HepG2 (cell line): ENCODE results near the gene ELL. TPM values are rescaled to one million over a fixed set of nuclear protein-coding genes. Genes with fewer than 3 reads are reported as not detected.

Experiments
- ATAC-seq: fragments of 200-7000 bp; cut with Tn5 transposase; 3 replicates; pipeline ENCODE4 v1.9.1; 2020; ENCODE audit warnings: mild to moderate bottlenecking, moderate library complexity
- BruUV-seq: library from RNA; stranded (reverse); fragments of 400-500 nt; replicated peaks from 2 replicates; lab custom pipeline; 2021; lab: Mats Ljungman, UMichigan
- CTCF ChIA-PET: fragments of 300-600 bp; formaldehyde crosslinking; extraction: SDS; loops from one replicate; lab custom pipeline; 2021; ENCODE audit warnings: low total read pairs, inconsistent platforms, low intra/inter-chr PET ratio; lab: Yijun Ruan, JAX
- POLR2A ChIA-PET: fragments of 350-600 bp; sonication (Branson Sonifier 250); formaldehyde crosslinking; loops from one replicate; lab custom pipeline; 2020; ENCODE audit warnings: antibody characterized with exemption, inconsistent platforms; lab: Yijun Ruan, JAX
- DNase-seq: peaks from one replicate; pipeline ENCODE4 v3.0.0-alpha.2; 2015; ENCODE audit warnings: low spot score
- FAIRE-seq: peaks from 3 replicates; lab custom pipeline; 2011; peaks lifted over from hg19 to GRCh38; lab: Jason Lieb, UNC
- H2AFZ ChIP-seq: one replicate; pipeline ENCODE4 v1.6.1; 2011; ENCODE audit warnings: low read length, inconsistent platforms
- H3K27ac ChIP-seq: fragments of 300-600 bp; 3 replicates; pipeline ENCODE4 v1.8.0; 2011; ENCODE audit warnings: mixed run types, mild to moderate bottlenecking, mixed read lengths, low read length, inconsistent platforms; ENCODE audit not compliant: insufficient read depth; ENCODE audit errors: extremely low read length
- H3K27me3 ChIP-seq, 2 experiments: fragments of 200-600 bp in 1 of 2; 2 replicates in 1 of 2; 3 replicates in 1 of 2; pipeline versions ENCODE4 v1.6.0 to v1.8.0; 2011; ENCODE audit warnings: low read length in 2 of 2, mild to moderate bottlenecking in 2 of 2, moderate library complexity in 2 of 2, inconsistent platforms in 1 of 2; ENCODE audit not compliant: insufficient read depth in 2 of 2, control insufficient read depth in 1 of 2
- H3K36me3 ChIP-seq, 2 experiments: fragments of 200-600 bp in 1 of 2; replicated peaks in 1 of 2; 2 replicates in 1 of 2; 3 replicates in 1 of 2; pipeline versions ENCODE4 v1.5.1 to v1.8.0; 2011; ENCODE audit warnings: low read length in 2 of 2, inconsistent platforms in 1 of 2; ENCODE audit not compliant: insufficient read depth in 2 of 2, control insufficient read depth in 1 of 2
- H3K4me1 ChIP-seq: 2 replicates; pipeline ENCODE4 v1.5.1; 2012; ENCODE audit warnings: low read length, inconsistent platforms; ENCODE audit not compliant: insufficient read depth
- H3K4me2 ChIP-seq: 2 replicates; pipeline ENCODE4 v1.6.0; 2011; ENCODE audit warnings: low read depth, low read length, inconsistent platforms
- H3K4me3 ChIP-seq, 3 experiments: fragments of 200-600 bp in 1 of 3; sonication (generic), shearing (Covaris generic) in 1 of 3; replicated peaks in 1 of 3; 2 replicates each; pipeline ENCODE4 v1.5.1; 2011 to 2016; ENCODE audit warnings: low read length in 3 of 3, inconsistent platforms in 2 of 3, low read depth in 2 of 3, mild to moderate bottlenecking in 2 of 3, control low read depth in 1 of 3, mixed read lengths in 1 of 3; ENCODE audit not compliant: insufficient read depth in 1 of 3
- H3K79me2 ChIP-seq: one replicate; pipeline ENCODE4 v1.6.1; 2011; ENCODE audit warnings: low read length, inconsistent platforms; ENCODE audit not compliant: insufficient read depth
- H3K9ac ChIP-seq: 2 replicates; pipeline ENCODE4 v1.6.0; 2011; ENCODE audit warnings: mild to moderate bottlenecking, low read depth, low read length, inconsistent platforms; ENCODE audit not compliant: insufficient read depth
- H3K9me3 ChIP-seq: 2 replicates; pipeline ENCODE4 v1.5.1; 2012; ENCODE audit warnings: mild to moderate bottlenecking, low read length
- H4K20me1 ChIP-seq: 2 replicates; pipeline ENCODE4 v1.6.0; 2011; ENCODE audit warnings: inconsistent platforms, mild to moderate bottlenecking, low read length, moderate library complexity; ENCODE audit not compliant: insufficient read depth
- ARNT2 ChIP-seq: sonication (generic); formaldehyde crosslinking; IDR thresholded peaks from 2 replicates; pipeline ENCODE4 v1.8.0; 2022; ENCODE audit warnings: mild to moderate bottlenecking, low read depth, missing genetic modification reagents, moderate library complexity
- ATF6 ChIP-seq: sonication (generic); formaldehyde crosslinking; conservative IDR thresholded peaks from 2 replicates; pipeline ENCODE4 v1.4.0; 2020; ENCODE audit warnings: missing genetic modification reagents
- HNRNPUL1 ChIP-seq: fragments of 200-400 bp; formaldehyde crosslinking; IDR thresholded peaks from 2 replicates; pipeline ENCODE4 v1.6.1; 2017; ENCODE audit warnings: low read depth, mild to moderate bottlenecking, low read length, moderate library complexity
- IKZF5 ChIP-seq: IDR thresholded peaks from 2 replicates; pipeline ENCODE4 v1.6.1; 2018; ENCODE audit warnings: missing genetic modification reagents, mild to moderate bottlenecking, missing compliant biosample characterization
- KDM3A ChIP-seq: IDR thresholded peaks from 2 replicates; pipeline ENCODE4 v1.6.1; 2018; ENCODE audit warnings: low read depth, missing compliant biosample characterization
- SP5 ChIP-seq: IDR thresholded peaks from 2 replicates; pipeline ENCODE4 v1.6.1; 2016; ENCODE audit warnings: low read depth, borderline replicate concordance
- ZFP1 ChIP-seq: IDR thresholded peaks from 2 replicates; pipeline ENCODE4 v1.6.1; 2016
- ZNF232 ChIP-seq: sonication (generic); formaldehyde crosslinking; IDR thresholded peaks from 2 replicates; pipeline ENCODE4 v1.4.0; 2020; ENCODE audit warnings: missing genetic modification reagents, borderline replicate concordance
- ZNF333 ChIP-seq: sonication (generic); formaldehyde crosslinking; IDR thresholded peaks from 2 replicates; pipeline ENCODE4 v1.4.0; 2020; ENCODE audit warnings: mild to moderate bottlenecking, missing genetic modification reagents, borderline replicate concordance
- ZNF468 ChIP-seq: sonication (generic); formaldehyde crosslinking; IDR thresholded peaks from 2 replicates; pipeline ENCODE4 v1.8.0; 2022; ENCODE audit warnings: mild to moderate bottlenecking, moderate library complexity, missing genetic modification reagents
- ZNF547 ChIP-seq: sonication (generic); formaldehyde crosslinking; IDR thresholded peaks from 2 replicates; pipeline ENCODE4 v1.5.1; 2020; ENCODE audit warnings: mild to moderate bottlenecking, missing genetic modification reagents
- ZNF589 ChIP-seq: sonication (generic); formaldehyde crosslinking; conservative IDR thresholded peaks from 2 replicates; pipeline ENCODE4 v1.8.0; 2022; ENCODE audit warnings: mild to moderate bottlenecking, moderate library complexity, missing genetic modification reagents
- WGBS: methylation state at CpG from one replicate; pipeline ENCODE4 v1.1.6; 2017; ENCODE audit warnings: low lambda C conversion rate; 5-methylcytosine and 5-hydroxymethylcytosine counted together
- in situ Hi-C: cut with HindIII; loops from 2 replicates; pipeline ENCODE4 v1.10.0; 2017; ENCODE audit warnings: low pct_unique_long_range_greater_than_20kb; ENCODE audit not compliant: extremely low pct_ligation_motif_present
- intact Hi-C: fragments of 100-400 bp; cut with micrococcal nuclease; formaldehyde crosslinking; loops from one replicate; pipeline ENCODE4 v1.10.0; 2022; ENCODE audit not compliant: unreplicated experiment
- polyA plus RNA-seq, 8 experiments: library from polyadenylated mRNA; depleted of rRNA in 3 of 8; stranded (reverse) in 7 of 8; unstranded in 1 of 8; fragments of >200 nt; fragmentation: Illumina TruSeq in 4 of 8; extraction: Trizol in 4 of 8; gene quantifications; 2 replicates each; pipeline versions ENCODE4 v1.2.1 to v1.2.3, GENCODE V29; 2011 to 2016; ENCODE audit warnings: low read depth in 4 of 8, missing spikeins in 1 of 8, mixed read lengths in 1 of 8; ENCODE audit not compliant: insufficient read depth in 1 of 8
- total RNA-seq, 5 experiments: library from RNA; depleted of rRNA; stranded (reverse); fragments of >200 nt; fragmentation: Illumina TruSeq; extraction: Trizol; gene quantifications; 2 replicates each; pipeline ENCODE4 v1.2.3, GENCODE V29; 2016; ENCODE audit warnings: low read depth in 1 of 5
- TF ChIP-seq, protein P1 (sequence below): sonication (generic); formaldehyde crosslinking; IDR thresholded peaks from 2 replicates; pipeline ENCODE4 v1.5.1; 2020; ENCODE audit warnings: missing genetic modification reagents, mild to moderate bottlenecking, borderline replicate concordance

Gene ELL
- total and polyA plus RNA-seq, 2 of the 13 experiments (the other 11 are each of a cell fraction or from before 2014, with no cell fraction given) = 3.7 to 5.4 TPM

GRCh38 chr19:18488838-18489626, 32.8 kb downstream of the ELL start (continued):
- 0 out of 2 replicates have a peak, but pooled peaks have one; percentile 30 for TF ChIP-seq ZNF333 (CRISPR knock-in tag)

GRCh38 chr19:18488403-18488723, 33.5 kb downstream of the ELL start:
- peaks cover 83% of the 10 kb centered on the region for H3K79me2 ChIP-seq
- DNase-seq = no peak
- no peak overlapping the region for H2AFZ ChIP-seq
- H3K27me3 ChIP-seq = no peaks in the 10 kb centered on the region
- H3K36me3 ChIP-seq = peaks cover 0 to 1% of the 10 kb centered on the region in 2 experiments; a peak in 3 of 5 replicates
- CTCF ChIA-PET = interaction anchor here (0.6 to 1.6 kb wide), 2 partner anchors 19 to 31 kb away, joined by 3 read pairs; no protein-coding TSS in a partner anchor
- TF ChIP-seq ATF6 (CRISPR knock-in tag) (no peak), KDM3A (CRISPR knock-in tag) (no peak), ZNF589 (no peak), ZNF468 (CRISPR knock-in tag) (no peak), SP5 (no peak), ZFP1 (no peak), HNRNPUL1 (no peak), ZNF547 (no peak), IKZF5 (no peak), ARNT2 (CRISPR knock-in tag) (no peak), ZNF232 (CRISPR knock-in tag) (no peak)
- TF ChIP-seq, protein P1, sequence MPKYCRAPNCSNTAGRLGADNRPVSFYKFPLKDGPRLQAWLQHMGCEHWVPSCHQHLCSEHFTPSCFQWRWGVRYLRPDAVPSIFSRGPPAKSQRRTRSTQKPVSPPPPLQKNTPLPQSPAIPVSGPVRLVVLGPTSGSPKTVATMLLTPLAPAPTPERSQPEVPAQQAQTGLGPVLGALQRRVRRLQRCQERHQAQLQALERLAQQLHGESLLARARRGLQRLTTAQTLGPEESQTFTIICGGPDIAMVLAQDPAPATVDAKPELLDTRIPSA (CRISPR knock-in tag) = no peak
- 100% methylated on average over 3 of the region's 6 CpGs for WGBS
- H3K4me3 ChIP-seq = no peak overlapping the region
- no TSS peak for BruUV-seq
- H3K9me3 ChIP-seq = no peaks in the 10 kb centered on the region
- POLR2A ChIA-PET = interaction anchor here (1.1 to 2.1 kb wide), 4 partner anchors 26 to 83 kb away, joined by 3 to 16 read pairs (median 6); partner anchors contain the start of gene UBA52
- H4K20me1 ChIP-seq = peaks cover 83% of the 10 kb centered on the region
- FAIRE-seq = no peak
- intact Hi-C loops (loop anchor here (5.0 kb wide), 1 partner anchor 34 kb away; the partner anchor contains the start of gene ELL), in situ Hi-C loops (no loop called here)
- no peak overlapping the region for H3K9ac ChIP-seq
- H3K4me2 ChIP-seq = no peak overlapping the region
- peak; percentile 57 for ATAC-seq
- peaks cover 61% of the 10 kb centered on the region for H3K4me1 ChIP-seq
- no peak overlapping the region for H3K27ac ChIP-seq
